Measurements from ENCODE around the gene NT5C.
"Not testable (repeated sequence)": the region's sequence is repeated elsewhere in the genome, so short reads cannot be mapped to it uniquely, and the experiment has no call there.

GRCh38 chr17:75133607-75134347, 2.2 kb upstream of the NT5C start:
- not testable (repeated sequence) for TF ChIP-seq CTCF (IDR thresholded peaks at IDR 0.05; ENCODE audit: low read length); EZH2 (IDR thresholded peaks at IDR 0.05; ENCODE audit: borderline replicate concordance, low read length)

Data from OCI-LY1 (cell line).